Jurkat, Clone E6-1 (cell line): ENCODE data around the gene RNF168.
A peak's percentile ranks its signal among the peaks of the same experiment; 100 is the strongest.
"Not testable (repeated sequence)": the region's sequence is repeated elsewhere in the genome, so short reads cannot be mapped to it uniquely, and the experiment has no call there.

Source experiments
- DNase-seq: peaks from one replicate; pipeline ENCODE4 v3.0.0-alpha.2; 2011; ENCODE audit warnings: low read depth, low spot score
- H3K4me3 ChIP-seq: 2 replicates; pipeline ENCODE4 v1.5.1; 2011; ENCODE audit warnings: mild to moderate bottlenecking, low read length, control low read depth, moderate library complexity

Gene RNF168

GRCh38 chr3:196518966-196519717 is 15.6 kb upstream of the RNF168 start:
- H3K4me3 ChIP-seq, result no peak overlapping the region
- DNase-seq, result peak; percentile 83

DNA sequence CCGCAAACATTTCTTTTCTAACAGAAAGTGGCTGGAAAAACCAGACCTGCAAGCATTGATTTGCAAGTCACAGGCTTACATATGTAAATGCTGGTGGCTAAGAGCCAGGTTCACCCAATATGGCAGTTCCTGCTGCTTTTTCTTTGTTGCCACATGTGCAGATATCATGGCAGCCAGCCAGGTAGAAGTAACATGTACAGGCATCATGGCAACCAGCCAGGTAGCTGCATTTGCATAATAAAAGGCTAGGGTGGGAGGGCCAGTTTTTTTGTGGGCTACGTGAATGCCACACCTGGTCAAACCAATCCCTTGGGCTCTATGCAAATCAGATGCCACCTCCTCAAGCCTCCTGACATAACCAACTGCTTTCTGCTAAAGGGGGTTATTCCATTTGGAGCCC is 14.4 kb upstream of the RNF168 start:
- no peak overlapping the region for H3K4me3 ChIP-seq
- DNase-seq, result peak; percentile 81

DNA sequence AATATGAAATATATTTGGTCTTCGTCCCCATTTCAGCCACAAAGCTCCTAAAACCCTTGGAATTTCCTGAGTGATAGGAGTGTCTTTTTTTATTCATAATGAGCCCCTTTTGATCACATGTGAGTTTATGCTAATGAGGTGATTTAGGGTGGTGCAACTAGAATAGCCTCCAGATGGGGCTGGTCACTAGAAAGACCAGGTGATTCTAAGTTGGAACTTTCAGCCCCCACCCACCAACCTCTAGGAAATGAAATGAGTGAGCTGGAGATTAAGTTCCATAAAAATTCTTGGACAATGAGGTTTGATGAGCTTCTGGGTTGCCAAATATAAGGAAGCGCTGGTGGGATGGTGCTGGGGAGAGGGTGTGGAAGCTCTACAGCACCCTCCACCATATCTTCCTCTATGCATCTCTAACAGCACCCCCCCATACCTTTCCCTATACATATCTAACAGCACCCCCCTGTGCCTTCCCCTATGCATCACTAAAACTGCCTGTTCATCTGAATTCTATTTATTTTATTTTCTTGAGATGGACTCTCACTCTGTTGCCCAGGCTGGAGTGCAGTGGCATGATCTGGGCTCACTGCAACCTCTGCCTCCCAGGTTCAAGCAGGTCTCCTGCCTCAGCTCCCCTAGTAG is 13.7 kb upstream of the RNF168 start:
- DNase-seq, result no peak
- no peak overlapping the region for H3K4me3 ChIP-seq

GRCh38 chr3:196514913-196515621 is 11.5 kb upstream of the RNF168 start, which contains the start of gene SMCO1:
TSS of gene SMCO1 (minus strand) at chr3:196515346. CDS start at chr3:196515209, 137 bp downstream.
- DNase-seq, result no peak
- H3K4me3 ChIP-seq, result no peak within 1 kb of the TSS

GRCh38 chr3:196514350-196514716 is 10.8 kb upstream of the RNF168 start:
- no peak overlapping the region for H3K4me3 ChIP-seq
- DNase-seq, result no peak

DNA sequence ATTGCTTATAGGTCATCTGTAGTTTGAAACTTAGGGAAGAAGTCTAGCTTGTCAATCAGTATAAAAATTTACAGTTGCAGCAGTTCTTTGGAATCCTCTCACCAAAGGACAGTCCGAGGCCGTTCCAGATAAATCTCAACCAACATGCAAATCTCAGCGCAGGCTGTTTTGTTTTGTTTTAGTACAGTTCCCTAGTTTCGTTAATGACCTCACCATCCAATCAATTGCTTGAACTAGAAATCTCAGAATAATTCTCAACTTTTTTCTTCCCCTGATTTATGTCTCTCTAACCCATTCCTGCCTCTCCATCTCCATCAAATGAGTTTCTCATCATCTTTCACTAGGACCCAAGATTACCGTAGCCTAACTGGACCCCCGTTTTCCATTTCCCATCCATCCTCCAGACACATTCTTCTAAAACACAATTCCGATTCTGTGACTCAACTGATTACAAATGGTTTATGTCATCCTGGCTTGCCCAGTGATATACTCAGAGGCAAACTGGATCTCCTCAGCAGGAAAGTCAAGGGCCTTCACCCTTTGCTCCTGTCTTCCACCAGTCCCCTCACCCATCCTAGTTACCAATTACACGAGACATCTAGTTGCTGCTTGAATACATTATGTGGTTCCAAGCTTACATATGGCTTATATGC is 10.3 kb upstream of the RNF168 start:
- H3K4me3 ChIP-seq, result no peak overlapping the region
- DNase-seq, result no peak

DNA sequence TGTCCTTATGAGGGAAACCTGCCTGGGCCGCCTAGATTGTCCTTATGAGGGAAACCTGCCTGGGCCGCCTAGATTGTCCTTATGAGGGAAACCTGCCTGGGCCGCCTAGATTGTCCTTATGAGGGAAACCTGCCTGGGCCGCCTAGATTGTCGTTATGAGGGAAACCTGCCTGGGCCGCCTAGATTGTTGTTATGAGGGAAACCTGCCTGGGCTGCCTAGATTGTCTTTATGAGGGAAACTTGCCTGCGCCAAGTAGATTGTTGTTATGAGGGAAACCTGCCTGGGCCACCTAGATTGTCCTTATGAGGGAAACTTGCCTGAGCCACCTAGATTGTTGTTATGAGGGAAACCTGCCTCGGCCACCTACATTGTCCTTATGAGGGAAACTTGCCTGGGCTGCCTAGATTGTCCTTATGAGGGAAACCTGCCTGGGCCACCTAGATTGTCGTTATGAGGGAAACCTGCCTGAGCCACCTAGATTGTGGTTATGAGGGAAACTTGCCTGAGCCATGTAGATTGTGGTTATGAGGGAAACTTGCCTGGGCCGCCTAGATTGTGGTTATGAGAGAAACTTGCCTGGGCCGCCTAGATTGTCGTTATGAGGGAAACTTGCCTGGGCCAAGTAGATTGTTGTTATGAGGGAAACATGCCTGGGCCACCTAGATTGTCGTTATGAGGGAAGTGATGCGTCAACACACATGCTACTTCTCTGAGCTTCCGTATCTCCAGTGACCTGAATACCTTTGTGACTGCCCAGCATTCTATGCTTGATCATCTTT is 8.3 kb upstream of the RNF168 start:
- peak overlapping the region; percentile 12; the same call in 1 of the 2 replicates for H3K4me3 ChIP-seq
- DNase-seq, result peak; percentile 95

GRCh38 chr3:196511108-196511507 is 7.5 kb upstream of the RNF168 start:
- not testable (repeated sequence) for H3K4me3 ChIP-seq, DNase-seq

- H3K4me3 ChIP-seq, result no peak overlapping the region
- DNase-seq, result no peak
These were observed 3.1 kb upstream of the RNF168 start for GRCh38 chr3:196506687-196507086.

DNA sequence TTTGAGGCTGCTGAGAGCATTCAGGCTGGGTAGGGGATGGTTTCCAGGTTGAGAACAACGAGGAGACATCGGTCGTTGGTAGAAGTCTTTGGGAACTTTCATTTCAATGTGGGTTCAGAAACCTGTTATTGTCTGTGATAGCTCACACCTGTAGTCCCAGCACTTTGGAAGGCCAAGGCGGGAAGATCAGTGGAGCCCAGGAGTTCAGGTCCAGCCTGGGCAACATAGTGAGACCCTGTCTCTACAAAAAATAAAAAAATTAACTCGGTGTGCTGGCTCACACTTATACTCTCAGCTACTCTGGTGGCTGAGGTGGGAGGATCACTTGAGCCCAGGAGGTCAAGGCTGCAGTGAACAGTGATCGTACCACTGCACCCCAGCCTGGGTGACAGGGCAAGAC is 988 bp upstream of the RNF168 start:
- no peak for DNase-seq
- H3K4me3 ChIP-seq, result no peak overlapping the region

GRCh38 chr3:196504077-196504398 is 470 bp upstream of the RNF168 start:
- H3K4me3 ChIP-seq, result peak overlapping the region; percentile 98

DNA sequence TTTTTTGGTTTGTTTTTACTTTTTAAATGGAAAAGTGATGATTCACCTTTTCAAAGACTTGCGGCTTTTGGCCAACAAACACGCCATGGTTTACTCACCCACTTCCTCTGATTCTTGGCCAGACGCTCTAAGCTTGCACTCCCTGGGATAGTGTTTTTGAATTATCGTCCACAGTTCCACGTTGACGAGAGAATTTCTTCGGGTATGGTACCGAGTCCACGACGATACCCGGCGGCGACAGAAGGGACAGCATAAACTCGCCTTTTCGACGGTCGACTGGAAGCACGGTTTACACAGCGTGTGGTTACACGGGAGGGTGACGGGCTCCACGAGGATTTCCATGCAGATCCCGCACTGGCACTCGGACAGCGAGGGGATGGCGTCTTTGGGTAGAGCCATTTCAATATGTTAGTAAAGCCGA is 783 bp downstream of the RNF168 start:
- peak overlapping the region; percentile 98 for H3K4me3 ChIP-seq
- peak; percentile 72 for DNase-seq

More at GRCh38 chr3:196504077-196504398, 470 bp upstream of the RNF168 start:
- not testable (repeated sequence) for DNase-seq

GRCh38 chr3:196501316-196502044 is 2.1 kb downstream of the RNF168 start:
- peak overlapping the region; percentile 98 for H3K4me3 ChIP-seq
- DNase-seq, result no peak

- DNase-seq, result no peak
- peak overlapping the region; percentile 98 for H3K4me3 ChIP-seq
These were observed 3.6 kb downstream of the RNF168 start for GRCh38 chr3:196499807-196500524.

GRCh38 chr3:196499061-196499460 is 4.5 kb downstream of the RNF168 start:
- H3K4me3 ChIP-seq, result no peak overlapping the region

DNA sequence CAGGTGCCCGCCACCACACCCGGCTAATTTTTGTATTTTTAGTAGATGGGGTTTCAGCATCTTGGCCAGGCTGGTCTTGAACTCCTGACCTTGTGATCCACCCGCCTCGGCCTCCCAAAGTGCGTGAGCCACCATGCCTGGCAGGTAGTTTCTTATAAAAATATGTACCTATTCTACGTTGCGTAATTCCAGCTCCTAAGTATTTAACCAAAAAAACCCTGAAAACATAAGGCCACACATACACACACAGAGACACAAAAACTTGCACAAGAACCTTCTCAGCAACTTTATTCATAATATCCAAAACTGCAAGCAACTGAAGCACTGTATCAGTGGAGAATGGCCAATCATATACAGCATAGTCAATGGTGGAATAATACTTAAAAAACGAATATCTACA is 5.3 kb downstream of the RNF168 start:
- DNase-seq, result no peak

More at GRCh38 chr3:196499061-196499460, 4.5 kb downstream of the RNF168 start:
- DNase-seq, result no peak

GRCh38 chr3:196496183-196496582 is 7.4 kb downstream of the RNF168 start:
- H3K4me3 ChIP-seq, result no peak overlapping the region
- DNase-seq, result no peak

More for the DNA sequence above, 5.3 kb downstream of the RNF168 start:
- no peak overlapping the region for H3K4me3 ChIP-seq

DNA sequence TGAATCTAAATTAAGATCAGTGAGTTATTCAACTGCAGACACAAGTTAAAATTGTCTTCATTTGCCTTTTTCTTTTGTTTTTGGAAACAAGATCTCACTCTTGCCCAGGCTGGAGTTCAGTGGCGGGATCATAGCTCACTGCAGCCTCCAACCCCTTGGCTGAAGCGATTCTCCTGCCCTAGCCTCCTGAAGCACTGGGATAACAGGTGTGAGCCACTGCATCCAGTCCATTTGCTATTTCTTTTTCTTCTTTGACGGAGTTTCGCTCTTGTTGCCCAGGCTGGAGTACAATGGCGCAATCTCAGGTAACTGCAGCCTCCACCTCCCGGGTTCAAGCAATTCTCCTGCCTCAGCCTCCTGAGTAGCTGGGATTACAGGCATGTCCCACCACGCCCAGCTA is 10.3 kb downstream of the RNF168 start:
- no peak for DNase-seq
- H3K4me3 ChIP-seq, result no peak overlapping the region
